SK-N-SH (cell line): ENCODE measurements around the gene ZNRD2. TPM values are rescaled to one million over a fixed set of nuclear protein-coding genes. Genes with fewer than 3 reads are reported as not detected.

ENCODE experiments used
- CTCF ChIA-PET: fragments of 300-600, 350-600 bp; formaldehyde crosslinking; extraction: SDS; loops from one replicate; lab custom pipeline; 2021; lab: Yijun Ruan, JAX
- POLR2A ChIA-PET: fragments of 350-600 bp; sonication (Branson Sonifier 250); formaldehyde crosslinking; extraction: SDS; loops from one replicate; lab custom pipeline; 2020; ENCODE audit warnings: antibody characterized with exemption, inconsistent platforms; lab: Yijun Ruan, JAX
- DNase-seq: peaks from one replicate; pipeline ENCODE4 v3.0.0; 2012
- H2AFZ ChIP-seq: fragments of 200-600 bp; sonication (generic); 2 replicates; pipeline ENCODE4 v1.8.1; 2016; ENCODE audit warnings: antibody characterized with exemption, mild to moderate bottlenecking, low read depth
- H3F3A ChIP-seq: fragments of 200-600 bp; sonication (generic); replicated peaks from 2 replicates; pipeline ENCODE3; 2016; ENCODE audit warnings: antibody characterized with exemption, mild to moderate bottlenecking; ENCODE audit not compliant: insufficient read depth
- H3K27ac ChIP-seq, 2 experiments: fragments of 200-500 bp in 1 of 2; fragments of 200-600 bp in 1 of 2; sonication (Bioruptor generic) in 1 of 2; sonication (generic), shearing (Covaris generic) in 1 of 2; 2 replicates each; pipeline versions ENCODE4 v1.5.1 to v1.6.1; 2014 to 2016; ENCODE audit warnings: low read depth in 2 of 2, inconsistent platforms in 1 of 2, low read length in 1 of 2, mild to moderate bottlenecking in 1 of 2, mixed read lengths in 1 of 2
- H3K27me3 ChIP-seq: fragments of 200-600 bp; sonication (generic), shearing (Covaris generic); 2 replicates; pipeline ENCODE4 v1.6.1; 2016; ENCODE audit warnings: mixed run types; ENCODE audit not compliant: insufficient read depth
- H3K36me3 ChIP-seq, 2 experiments: fragments of 200-500 bp in 1 of 2; fragments of 200-600 bp in 1 of 2; sonication (Bioruptor generic) in 1 of 2; sonication (generic) in 1 of 2; replicated peaks in 1 of 2; 2 replicates each; pipeline versions ENCODE3 to v1.5.1; 2014 to 2016; ENCODE audit warnings: low read length in 1 of 2, mild to moderate bottlenecking in 1 of 2; ENCODE audit not compliant: insufficient read depth in 2 of 2, control insufficient read depth in 1 of 2
- H3K4me1 ChIP-seq, 2 experiments: fragments of 200-500 bp in 1 of 2; fragments of 200-600 bp in 1 of 2; sonication (Bioruptor generic) in 1 of 2; sonication (generic), shearing (Covaris generic) in 1 of 2; 2 replicates each; pipeline versions ENCODE4 v1.5.1 to v1.6.1; 2014 to 2016; ENCODE audit warnings: low read depth in 1 of 2, low read length in 1 of 2, mixed run types in 1 of 2; ENCODE audit not compliant: insufficient read depth in 2 of 2, control insufficient read depth in 1 of 2
- H3K4me2 ChIP-seq: fragments of 200-600 bp; sonication (generic), shearing (Covaris generic); 2 replicates; pipeline ENCODE4 v1.6.1; 2017; ENCODE audit warnings: mixed run types
- H3K4me3 ChIP-seq, 2 experiments: fragments of 200-500 bp in 1 of 2; fragments of 200-600 bp in 1 of 2; sonication (Bioruptor generic) in 1 of 2; sonication (generic), shearing (Covaris generic) in 1 of 2; 2 replicates each; pipeline versions ENCODE4 v1.5.1 to v1.8.1; 2014 to 2016; ENCODE audit warnings: low read depth in 2 of 2, inconsistent platforms in 1 of 2, low read length in 1 of 2, mild to moderate bottlenecking in 1 of 2, mixed read lengths in 1 of 2, moderate library complexity in 1 of 2
- H3K79me2 ChIP-seq: fragments of 200-600 bp; sonication (generic); 2 replicates; pipeline ENCODE4 v1.8.1; 2017; ENCODE audit warnings: mild to moderate bottlenecking; ENCODE audit not compliant: insufficient read depth
- H3K9ac ChIP-seq: fragments of 200-600 bp; sonication (generic); 2 replicates; pipeline ENCODE4 v1.6.1; 2017; ENCODE audit warnings: mixed run types
- H3K9me2 ChIP-seq: fragments of 200-600 bp; sonication (generic); 2 replicates; pipeline ENCODE4 v1.6.1; 2017; ENCODE audit warnings: mixed run types
- H3K9me3 ChIP-seq: fragments of 200-600 bp; sonication (generic); 2 replicates; pipeline ENCODE4 v1.6.1; 2017; ENCODE audit warnings: mixed run types, mild to moderate bottlenecking, moderate library complexity
- H4K20me1 ChIP-seq: fragments of 200-600 bp; sonication (generic); 2 replicates; pipeline ENCODE4 v1.6.1; 2017; ENCODE audit warnings: mild to moderate bottlenecking, mixed run types; ENCODE audit not compliant: insufficient read depth
- RFX5 ChIP-seq: IDR thresholded peaks from 2 replicates; pipeline ENCODE4 v1.6.1; 2012; ENCODE audit warnings: mild to moderate bottlenecking, improper control_type of control experiment, low read length
- TCF12 ChIP-seq: IDR thresholded peaks from 2 replicates; pipeline ENCODE4 v1.4.0; 2012
- USF2 ChIP-seq: fragments of 150-350 bp; IDR thresholded peaks from 2 replicates; pipeline ENCODE4 v1.6.1; 2017; ENCODE audit warnings: antibody characterized with exemption, low read length, low read depth, borderline replicate concordance
- WGBS: methylation state at CpG from one replicate; pipeline ENCODE4 v1.1.6; 2017; ENCODE audit warnings: low lambda C conversion rate; 5-methylcytosine and 5-hydroxymethylcytosine counted together
- polyA plus RNA-seq, 3 experiments: library from polyadenylated mRNA; depleted of rRNA; stranded (reverse); fragments of >200 nt; gene quantifications; 2 replicates each; pipeline ENCODE4 v1.2.3, GENCODE V29; 2012
- small RNA-seq, 7 experiments: library from RNA; depleted of rRNA; stranded (forward); fragments of <200 nt; gene quantifications; one replicate each; pipeline ENCODE3, GENCODE V24; 2012

The ZNRD2 gene
- polyA plus RNA-seq, 1 of the 3 experiments (the other 2 are of a cell fraction), result 78.1 TPM

- Histone ChIP-seq H3K27ac (no peak overlapping the region), H3K27me3 (no peaks in the 10 kb centered on the region), H3F3A (peaks cover 4% of the 10 kb centered on the region), H3K4me2 (no peak overlapping the region), H3K4me3 (no peak overlapping the region), H3K9me2 (no peaks in the 10 kb centered on the region), H3K79me2 (peaks cover 50% of the 10 kb centered on the region), H2AFZ (no peak overlapping the region), H3K9me3 (no peaks in the 10 kb centered on the region), H3K4me1 (peaks cover 0 to 11% of the 10 kb centered on the region in 2 experiments; a peak in 1 of 4 replicates), H3K9ac (no peak overlapping the region), H3K36me3 (peaks cover 16 to 85% of the 10 kb centered on the region in 2 experiments), H4K20me1 (peaks cover 21% of the 10 kb centered on the region)
- TF ChIP-seq RFX5 (no peak), USF2 (no peak), TCF12 (no peak)
- ChIA-PET CTCF (interaction anchor here (0.6 to 1.0 kb wide), 2 partner anchors 17 to 80 kb away, joined by 3 read pairs; partner anchors contain the start of gene SIPA1), POLR2A (no interaction called here)
- DNase-seq, result no peak
- WGBS, result 99% methylated on average over 14 of the region's 14 CpGs
Observed at GRCh38 chr11:65621460-65621859, 51.2 kb downstream of the ZNRD2 start.

Small RNA genes lying within 50 kb of the gene (small RNA-seq; reads per million reads assigned to genes)
- 0 reads per million in 7 experiments for gene AP001362.1

Other genes with a start within 250 kb of the ZNRD2 start
- 29.6 and 44.9 TPM in 2 replicates for gene DPF2, start 236.6 kb upstream of the ZNRD2 start, polyA plus RNA-seq (2012; rRNA removed)
- gene TIGD3, start 215.7 kb upstream of the ZNRD2 start, polyA plus RNA-seq (2012; rRNA removed), result 0.34 and 0.41 TPM in 2 replicates
- gene SLC25A45, start 187.8 kb upstream of the ZNRD2 start, polyA plus RNA-seq (2012; rRNA removed), result 3.1 and 3.6 TPM in 2 replicates
- 17.4 and 19.0 TPM in 2 replicates for gene FRMD8, start 183.8 kb upstream of the ZNRD2 start, polyA plus RNA-seq (2012; rRNA removed)
- gene NEAT1, start 147.7 kb upstream of the ZNRD2 start, polyA plus RNA-seq (2012; rRNA removed), result 435 and 479 TPM in 2 replicates
- gene MALAT1, start 71.4 kb upstream of the ZNRD2 start, polyA plus RNA-seq (2012; rRNA removed), result 285 and 510 TPM in 2 replicates
- 76.7 and 79.9 TPM in 2 replicates for gene SCYL1, start 45.4 kb upstream of the ZNRD2 start, polyA plus RNA-seq (2012; rRNA removed)
- gene LTBP3, start 12.1 kb upstream of the ZNRD2 start, polyA plus RNA-seq (2012; rRNA removed), result 92.1 and 167 TPM in 2 replicates
- gene FAM89B, start 2.1 kb downstream of the ZNRD2 start, polyA plus RNA-seq (2012; rRNA removed), result 61.3 and 65.3 TPM in 2 replicates
- gene EHBP1L1, start 5.6 kb downstream of the ZNRD2 start, polyA plus RNA-seq (2012; rRNA removed), result 35.1 and 48.7 TPM in 2 replicates
- gene KCNK7, start 25.3 kb downstream of the ZNRD2 start, polyA plus RNA-seq (2012; rRNA removed), result 0.34 and 0.58 TPM in 2 replicates
- gene MAP3K11, start 43.7 kb downstream of the ZNRD2 start, polyA plus RNA-seq (2012; rRNA removed), result 28.9 and 31.1 TPM in 2 replicates
- gene PCNX3, start 45.3 kb downstream of the ZNRD2 start, polyA plus RNA-seq (2012; rRNA removed), result 23.8 and 33.7 TPM in 2 replicates
- 15.1 and 18.7 TPM in 2 replicates for gene SIPA1, start 67.6 kb downstream of the ZNRD2 start, polyA plus RNA-seq (2012; rRNA removed)
- 28.1 and 49.5 TPM in 2 replicates for gene RELA, start 92.4 kb downstream of the ZNRD2 start, polyA plus RNA-seq (2012; rRNA removed)
- gene KAT5, start 141.8 kb downstream of the ZNRD2 start, polyA plus RNA-seq (2012; rRNA removed), result 44.5 and 51.9 TPM in 2 replicates
- 43.9 and 50.9 TPM in 2 replicates for gene RNASEH2C, start 150.3 kb downstream of the ZNRD2 start, polyA plus RNA-seq (2012; rRNA removed)
- 3.8 and 4.6 TPM in 2 replicates for gene AP5B1, start 210.5 kb downstream of the ZNRD2 start, polyA plus RNA-seq (2012; rRNA removed)
- not detected in 2 replicates for gene OVOL1, start 216.6 kb downstream of the ZNRD2 start, polyA plus RNA-seq (2012; rRNA removed)